ENCODE results near the gene CARD8.
A peak's percentile ranks its signal among the peaks of the same experiment; 100 is the strongest.
"Not testable (repeated sequence)": the region's sequence is repeated elsewhere in the genome, so short reads cannot be mapped to it uniquely, and the experiment has no call there.

The CARD8 gene, protein sequence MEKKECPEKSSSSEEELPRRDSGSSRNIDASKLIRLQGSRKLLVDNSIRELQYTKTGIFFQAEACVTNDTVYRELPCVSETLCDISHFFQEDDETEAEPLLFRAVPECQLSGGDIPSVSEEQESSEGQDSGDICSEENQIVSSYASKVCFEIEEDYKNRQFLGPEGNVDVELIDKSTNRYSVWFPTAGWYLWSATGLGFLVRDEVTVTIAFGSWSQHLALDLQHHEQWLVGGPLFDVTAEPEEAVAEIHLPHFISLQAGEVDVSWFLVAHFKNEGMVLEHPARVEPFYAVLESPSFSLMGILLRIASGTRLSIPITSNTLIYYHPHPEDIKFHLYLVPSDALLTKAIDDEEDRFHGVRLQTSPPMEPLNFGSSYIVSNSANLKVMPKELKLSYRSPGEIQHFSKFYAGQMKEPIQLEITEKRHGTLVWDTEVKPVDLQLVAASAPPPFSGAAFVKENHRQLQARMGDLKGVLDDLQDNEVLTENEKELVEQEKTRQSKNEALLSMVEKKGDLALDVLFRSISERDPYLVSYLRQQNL

DNA sequence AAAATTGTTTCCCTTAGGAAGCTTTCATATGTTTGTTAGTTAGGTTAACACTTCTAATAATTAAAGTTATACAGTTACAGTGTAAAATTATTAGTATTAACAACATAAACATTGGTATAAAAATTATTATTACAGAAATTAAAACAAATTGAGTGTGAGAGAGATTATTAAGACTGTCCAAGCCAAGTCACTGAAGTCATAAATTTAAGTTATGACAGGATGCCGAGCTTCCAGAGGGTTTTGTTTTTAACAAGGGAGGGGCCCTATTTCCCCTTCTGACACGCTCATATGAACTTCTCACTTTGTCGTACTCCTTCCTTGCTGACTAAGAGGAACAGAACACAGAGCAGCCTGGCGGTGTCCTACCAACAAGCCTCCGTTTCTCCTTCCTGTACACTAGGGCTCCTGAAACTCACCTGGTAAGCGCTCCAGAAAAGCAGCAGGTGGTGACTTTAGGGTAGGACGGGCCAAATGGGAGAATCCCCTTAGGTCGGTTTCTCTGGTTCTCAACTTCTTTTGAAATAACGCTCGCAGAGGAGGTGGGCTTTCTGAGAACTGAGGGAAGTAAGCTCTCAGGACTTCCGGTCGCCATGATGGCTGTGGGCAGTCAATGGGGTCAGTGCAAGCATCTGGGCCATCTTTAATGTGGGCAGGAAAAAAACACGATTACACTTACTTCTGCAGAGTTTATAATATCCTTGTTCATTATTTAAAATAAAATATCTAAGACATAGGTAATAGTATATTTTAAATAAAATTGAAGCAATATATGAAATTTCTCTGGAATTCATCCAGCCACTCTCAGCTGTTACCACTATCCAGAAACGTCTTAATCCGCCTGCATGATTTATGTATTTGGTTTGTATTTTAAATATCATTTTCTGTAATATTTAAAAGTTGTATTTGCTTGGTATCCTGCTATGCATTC is at the start of gene CARD8:
CARD8 (minus strand) TSS at position 537 of the 928 bp plus-strand sequence. CDS start 14,892 bp downstream, outside the sequence.
- peak; percentile 93 for DNase-seq (ENCODE audit: low spot score)

DNA sequence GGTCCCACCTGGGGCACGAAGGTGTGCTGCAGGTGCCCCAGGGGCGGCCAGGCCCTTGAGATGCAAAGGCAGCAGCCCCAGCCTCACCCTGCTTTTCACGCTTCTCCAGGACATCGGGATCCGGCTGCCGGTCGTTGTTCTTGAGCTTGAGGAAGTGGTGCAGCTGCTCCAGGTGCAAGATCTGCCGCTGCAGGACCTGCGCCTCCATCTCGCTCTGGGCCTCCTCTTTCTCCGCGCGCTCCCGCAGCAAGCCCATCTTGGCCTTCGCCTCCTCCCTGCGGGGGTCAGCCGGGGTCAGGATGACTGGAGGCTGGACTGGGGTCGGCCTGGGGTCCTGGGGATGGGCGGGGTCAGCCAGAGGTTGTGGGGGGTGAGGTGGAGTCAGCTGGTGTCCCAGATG is 48.2 kb upstream of the CARD8 start:
- DNase-seq (ENCODE audit: low spot score), result no peak

- DNase-seq (ENCODE audit: low spot score), result no peak
Measured at GRCh38 chr19:48303367-48303766, 47.7 kb upstream of the CARD8 start.

DNA sequence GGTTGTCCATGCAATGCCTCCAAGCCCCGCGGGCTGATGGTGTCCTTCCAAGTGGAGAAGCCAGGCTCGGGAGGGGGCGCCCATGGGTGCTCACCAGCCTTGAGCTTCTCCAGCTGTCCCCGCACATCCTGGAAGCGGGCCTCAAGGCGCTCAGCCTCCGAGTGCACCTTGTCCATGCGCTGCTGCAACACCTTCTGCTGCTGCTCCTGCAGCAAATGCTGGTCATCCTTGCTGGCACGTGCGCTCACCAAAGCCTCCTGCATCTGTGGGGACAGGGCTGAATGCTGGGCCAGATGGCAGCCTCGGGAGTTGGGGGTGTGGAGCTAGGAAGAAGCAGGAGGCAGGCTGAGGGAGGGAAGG is 46.9 kb upstream of the CARD8 start:
- no peak for DNase-seq (ENCODE audit: low spot score)

- no peak for DNase-seq (ENCODE audit: low spot score)
Measured at GRCh38 chr19:48301886-48302599, 46.3 kb upstream of the CARD8 start.

DNA sequence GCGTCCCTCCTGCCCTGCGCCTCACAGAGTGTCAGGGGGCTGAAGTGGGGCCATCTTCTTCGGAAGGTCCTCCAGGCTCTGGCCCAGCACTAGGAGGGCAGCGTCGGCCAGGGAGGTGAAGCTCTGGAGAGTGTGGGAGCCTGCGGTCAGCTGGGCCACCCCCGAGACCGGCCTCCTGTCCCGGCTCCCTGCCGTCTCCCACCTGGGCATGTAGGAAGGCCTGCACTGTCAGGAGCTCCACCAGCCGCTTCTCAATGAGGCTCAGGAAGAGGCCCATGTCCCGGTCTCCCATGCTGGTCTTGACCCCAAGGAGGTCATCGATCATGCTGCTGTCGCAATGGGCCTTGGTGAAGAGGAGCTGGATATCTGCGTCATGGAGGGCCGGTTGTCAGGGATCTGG is 42.3 kb upstream of the CARD8 start:
- no peak for DNase-seq (ENCODE audit: low spot score)

DNA sequence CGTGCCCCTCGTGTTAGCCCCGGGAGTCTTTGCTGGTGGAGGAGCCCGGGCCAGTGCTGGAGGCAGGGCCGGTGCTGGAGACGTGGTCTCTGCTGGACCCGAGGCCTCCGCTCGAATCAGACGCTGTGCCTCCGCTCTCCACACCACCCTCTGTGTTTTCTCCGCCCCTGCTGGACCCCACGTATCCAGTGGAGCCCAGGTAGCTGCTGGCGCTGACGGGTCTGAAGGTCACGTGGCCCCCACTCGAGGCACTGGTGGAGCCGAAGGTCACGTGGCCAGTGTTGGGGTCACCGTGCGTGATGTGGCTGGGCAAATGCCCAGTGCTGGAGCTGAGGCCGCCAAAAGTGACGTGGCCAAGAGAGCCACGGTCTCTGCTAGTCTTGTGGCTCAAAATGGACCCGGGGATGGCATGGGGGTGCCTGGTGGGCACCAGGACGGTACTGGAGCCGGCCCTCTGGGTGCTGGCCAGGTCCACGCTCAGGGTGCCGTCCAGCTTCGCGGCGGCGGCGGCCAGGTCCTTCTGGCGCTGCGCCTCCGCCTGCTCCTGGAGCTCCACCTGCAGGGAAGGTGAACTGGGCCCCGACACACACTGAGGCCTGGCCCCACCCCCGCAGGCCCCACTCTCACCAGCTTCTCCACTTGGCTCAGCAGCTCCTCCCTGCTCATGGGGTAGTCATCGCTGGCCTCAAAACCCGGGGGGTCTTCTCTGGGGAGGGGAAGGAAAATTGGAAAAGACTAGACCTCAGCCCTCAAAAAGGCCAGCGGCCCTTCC is 41.4 kb upstream of the CARD8 start:
- no peak for DNase-seq (ENCODE audit: low spot score)

DNA sequence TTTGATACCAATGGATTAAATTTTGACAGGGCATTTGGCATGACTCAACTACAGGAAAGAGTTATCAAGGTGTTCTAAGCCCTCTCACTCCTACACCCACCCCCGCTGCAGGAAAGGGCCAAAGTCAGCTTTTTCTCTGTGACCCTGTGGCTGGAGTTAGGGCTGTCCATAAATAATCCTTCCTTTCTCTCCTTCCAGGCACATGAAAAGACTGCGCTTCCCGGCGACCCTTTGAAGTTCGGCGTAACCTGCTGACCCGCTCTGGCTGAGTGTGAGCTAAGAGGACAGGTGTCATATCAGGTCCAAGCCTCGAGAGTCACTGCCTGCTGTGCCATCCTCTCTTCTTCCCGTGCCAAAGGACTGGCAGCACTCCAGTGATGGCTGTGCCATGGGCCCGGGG is 39.7 kb upstream of the CARD8 start:
- DNase-seq (ENCODE audit: low spot score), result no peak

GRCh38 chr19:48292798-48293197 is 37.1 kb upstream of the CARD8 start:
- DNase-seq (ENCODE audit: low spot score), result no peak

- not testable (repeated sequence) for DNase-seq (ENCODE audit: low spot score)
Measured at GRCh38 chr19:48291489-48291815, 35.7 kb upstream of the CARD8 start.

DNA sequence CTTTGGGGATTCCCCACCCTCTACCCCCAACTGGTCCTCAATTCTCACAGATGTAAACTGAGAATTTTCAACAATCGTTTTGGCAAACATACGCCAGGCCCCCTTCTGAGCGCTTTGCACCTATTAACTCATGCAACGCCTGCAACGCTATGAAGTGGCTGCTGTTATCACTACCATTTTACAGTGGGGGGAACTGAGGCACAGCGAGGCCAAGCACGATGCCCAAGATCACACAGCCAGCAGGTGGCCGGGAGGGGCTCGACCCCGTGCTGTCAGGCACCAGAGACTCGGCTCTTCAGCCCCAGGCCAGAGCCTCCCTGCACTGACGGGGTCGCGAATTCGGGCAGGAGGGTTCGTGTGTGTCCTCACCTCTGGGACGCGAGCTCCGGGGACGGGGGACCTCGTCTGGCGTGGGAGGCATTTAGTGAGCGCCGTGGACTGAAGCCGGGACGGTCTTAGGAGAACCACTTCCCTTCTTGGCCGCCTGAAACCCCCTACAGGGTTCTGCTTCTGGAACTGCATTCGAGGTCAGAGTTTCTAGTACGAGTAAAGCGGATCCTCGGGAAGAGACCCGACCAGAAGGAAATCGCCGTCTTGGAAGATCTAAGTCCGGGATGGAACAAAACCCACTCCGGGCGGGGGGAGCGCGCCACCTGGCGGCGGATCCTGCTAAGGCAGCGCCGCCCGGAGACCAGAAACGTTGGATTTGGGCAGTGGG is 35.2 kb upstream of the CARD8 start:
- DNase-seq (ENCODE audit: low spot score), result peak; percentile 55

DNA sequence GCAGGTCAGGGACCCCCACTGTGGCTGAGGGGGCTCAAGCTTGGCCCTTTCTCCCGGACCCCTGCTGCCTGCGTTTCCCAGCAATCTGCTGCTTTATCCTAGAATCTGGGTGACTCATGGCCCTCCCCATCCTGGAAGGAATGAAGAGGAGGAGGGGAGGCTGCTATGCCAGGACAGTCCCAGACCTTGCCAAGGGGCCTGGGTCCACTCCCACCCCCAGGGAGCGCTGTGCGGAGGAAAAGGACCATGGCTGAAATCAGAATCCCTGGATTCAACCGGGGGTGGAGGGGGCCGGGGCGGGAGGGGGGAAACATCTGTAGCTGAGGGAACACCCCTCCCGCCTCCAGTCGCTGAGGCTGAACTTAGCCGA is 34.7 kb upstream of the CARD8 start:
- DNase-seq (ENCODE audit: low spot score), result no peak

- DNase-seq (ENCODE audit: low spot score), result no peak
Measured at GRCh38 chr19:48287748-48288147, 32.0 kb upstream of the CARD8 start.

GRCh38 chr19:48284896-48285295 is 29.2 kb upstream of the CARD8 start:
- DNase-seq (ENCODE audit: low spot score), result no peak

DNA sequence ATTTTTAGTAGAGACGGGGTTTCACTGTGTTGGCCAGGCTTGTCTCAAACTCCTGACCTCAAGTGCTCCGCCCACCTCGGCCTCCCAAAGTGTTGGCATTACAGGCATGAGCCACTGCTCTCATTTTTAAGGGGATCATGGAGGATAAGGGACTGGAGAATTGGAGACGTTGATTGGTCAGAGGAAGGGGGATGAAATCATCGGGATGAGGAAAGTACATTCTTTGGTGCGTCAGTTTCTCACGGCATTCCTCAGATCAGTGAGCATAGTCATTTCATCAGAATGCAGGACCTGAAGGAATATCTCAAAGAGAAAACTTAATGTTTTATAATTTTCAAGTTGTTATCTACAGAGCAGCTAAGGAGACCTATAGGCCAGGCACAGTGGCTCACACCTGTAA is 28.2 kb upstream of the CARD8 start:
- DNase-seq (ENCODE audit: low spot score), result no peak

DNA sequence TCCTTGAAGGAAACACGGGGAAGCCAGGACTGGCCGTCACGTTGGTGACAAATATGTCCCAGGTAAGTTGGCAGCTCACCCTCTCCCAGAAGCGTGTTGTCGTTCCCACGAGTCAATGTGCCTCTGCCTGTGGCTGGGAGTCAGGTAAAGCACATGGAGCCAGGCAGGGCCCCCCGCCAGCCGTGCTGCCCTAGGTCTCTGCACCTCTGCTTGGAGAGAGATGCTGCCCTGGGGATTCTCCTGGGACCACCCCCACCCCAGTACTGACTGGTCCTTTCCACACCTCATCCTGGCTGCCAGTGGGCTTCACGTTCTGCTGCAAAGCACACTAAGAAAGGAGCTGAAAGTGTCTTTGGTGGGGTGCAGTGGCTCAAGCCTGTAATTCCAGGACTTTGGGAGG is 24.0 kb upstream of the CARD8 start:
- no peak for DNase-seq (ENCODE audit: low spot score)

DNA sequence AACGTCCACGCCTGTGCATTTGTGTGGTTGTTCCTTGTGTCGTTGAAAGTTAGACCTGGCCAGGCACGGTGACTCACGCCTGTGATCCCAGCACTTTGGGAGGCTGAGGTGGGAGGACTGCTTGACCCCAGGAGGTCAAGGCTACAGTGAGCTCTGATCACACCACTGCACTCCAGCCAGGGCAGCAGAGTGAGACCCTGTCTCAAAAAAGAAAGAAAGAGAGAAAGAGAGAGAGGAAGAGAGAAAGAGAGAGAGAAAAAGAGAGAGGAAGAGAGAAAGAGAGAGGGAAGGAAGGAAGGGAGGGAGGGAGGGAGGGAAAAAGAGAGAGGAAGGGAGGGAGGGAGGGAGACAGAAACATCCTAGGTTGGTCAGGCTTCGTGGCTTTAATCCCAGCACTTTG is 19.2 kb upstream of the CARD8 start:
- no peak for DNase-seq (ENCODE audit: low spot score)

DNA sequence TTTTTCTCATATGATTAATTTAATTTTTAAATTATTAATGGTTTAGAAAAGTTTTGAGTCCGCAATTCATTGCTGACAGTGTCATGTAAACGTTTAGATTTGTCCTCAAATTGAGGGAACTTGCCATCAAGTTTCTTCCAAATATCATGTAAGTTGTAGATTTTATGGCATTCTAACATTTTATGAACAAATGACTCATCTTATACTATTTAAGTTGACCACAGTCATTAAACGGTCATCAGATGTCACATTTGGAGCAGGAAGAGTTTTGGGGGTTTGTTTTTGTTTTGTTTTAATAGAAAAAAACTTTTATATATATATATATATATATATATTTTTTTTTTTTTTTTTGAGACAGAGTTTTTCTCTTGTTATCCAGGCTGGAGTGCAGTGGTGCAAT is 18.5 kb upstream of the CARD8 start:
- DNase-seq (ENCODE audit: low spot score), result no peak

GRCh38 chr19:48271531-48272151 is 15.9 kb upstream of the CARD8 start:
- no peak for DNase-seq (ENCODE audit: low spot score)

DNA sequence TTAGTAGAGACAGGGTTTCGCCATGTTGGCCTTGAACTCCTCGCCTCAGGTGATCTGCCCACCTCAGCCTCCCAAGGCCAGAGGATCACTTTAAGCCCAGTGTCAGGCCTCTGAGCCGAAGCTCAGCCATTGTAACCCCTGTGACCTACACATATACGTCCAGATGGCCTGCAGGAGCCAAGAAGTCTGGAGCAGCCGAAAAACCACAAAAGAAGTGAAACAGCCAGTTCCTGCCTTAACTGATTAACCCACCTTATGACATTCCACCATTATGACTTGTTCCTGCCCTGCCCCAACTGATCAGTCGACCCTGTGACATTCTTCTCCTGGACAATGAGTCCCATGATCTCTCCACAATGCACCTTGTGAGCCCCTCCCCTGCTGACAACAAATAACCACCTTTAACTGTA is 13.9 kb upstream of the CARD8 start:
- not testable (repeated sequence) for DNase-seq (ENCODE audit: low spot score)

DNA sequence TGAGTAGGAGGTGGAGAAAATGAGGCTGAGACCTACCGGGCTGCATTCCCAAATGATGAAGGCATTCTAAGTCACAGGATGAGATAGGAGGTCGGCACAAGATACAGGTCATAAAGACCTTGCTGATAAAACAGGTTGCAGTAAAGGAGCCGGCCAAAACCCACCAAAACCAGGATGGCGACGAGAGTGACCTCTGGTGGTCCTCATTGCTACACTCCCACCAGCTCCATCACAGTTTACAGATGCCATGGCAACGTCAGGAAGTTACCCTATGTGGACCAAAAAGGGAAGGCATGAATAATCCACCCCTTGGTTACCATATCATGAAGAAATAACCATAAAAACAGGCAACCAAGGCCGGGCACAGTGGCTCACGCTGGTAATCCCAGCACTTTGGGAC is 9.6 kb upstream of the CARD8 start:
- DNase-seq (ENCODE audit: low spot score), result peak; percentile 32

Measured in NAMALWA (cell line).